Measurements from ENCODE around the gene NUP188.
"Not testable (repeated sequence)": the region's sequence is repeated elsewhere in the genome, so short reads cannot be mapped to it uniquely, and the experiment has no call there.

The NUP188 gene

GRCh38 chr9:129033216-129033615 lies 85.7 kb downstream of the NUP188 start:
- TF ChIP-seq ZNF677 (tag by site-specific recombination; IDR thresholded peaks at IDR 0.05): no peak
- TF ChIP-seq ZSCAN23 (tag by site-specific recombination; IDR thresholded peaks at IDR 0.05): no peak
- TF ChIP-seq ZNF394 (tag by site-specific recombination; IDR thresholded peaks at IDR 0.05; ENCODE audit: borderline replicate concordance): peak; percentile 53; the same call in 1 of the 2 replicates
- TF ChIP-seq HOXC10 (CRISPR knock-in tag; IDR thresholded peaks at IDR 0.05): no peak
- TF ChIP-seq TRIM28 (IDR thresholded peaks at IDR 0.05; ENCODE audit: borderline replicate concordance, low read length): no peak
- ChIA-PET CTCF (interaction anchor here (0.6 to 0.7 kb wide), 3 partner anchors 107 to 215 kb away, joined by 3 read pairs; no protein-coding TSS in a partner anchor), POLR2A (interaction anchor here (0.7 kb wide), 1 partner anchor 9 kb away, joined by 5 read pairs; no protein-coding TSS in a partner anchor)
- Histone ChIP-seq H3K27ac (ENCODE audit: extremely low read depth, low read depth, low read length) (no peak overlapping the region), H3K4me1 (ENCODE audit: control insufficient read depth, insufficient read depth, low read length) (no peaks in the 10 kb centered on the region), H3K9me3 (ENCODE audit: control insufficient read depth, insufficient read depth, low read depth, low read length) (no peaks in the 10 kb centered on the region), H3K36me3 (ENCODE audit: control insufficient read depth in 2 of 2, insufficient read depth in 1 of 2, low read length in 2 of 2) (no peaks in the 10 kb centered on the region), H3K4me3 (ENCODE audit: low read depth, low read length) (no peak overlapping the region)

GRCh38 chr9:129035838-129036237 lies 88.3 kb downstream of the NUP188 start:
- not testable (repeated sequence) for H3K4me1 ChIP-seq (ENCODE audit: control insufficient read depth, insufficient read depth, low read length); H3K36me3 ChIP-seq (ENCODE audit: control insufficient read depth in 2 of 2, insufficient read depth in 1 of 2, low read length in 2 of 2); H3K9me3 ChIP-seq (ENCODE audit: control insufficient read depth, insufficient read depth, low read depth, low read length)
- CTCF ChIA-PET: interaction anchor here (0.6 to 2.5 kb wide), 4 partner anchors 28 to 697 kb away, joined by 3 to 17 read pairs (median 4); no protein-coding TSS in a partner anchor
- POLR2A ChIA-PET: interaction anchor here (1.0 to 2.1 kb wide), 6 partner anchors 8 to 96 kb away, joined by 3 to 16 read pairs (median 6); partner anchors contain the start of genes DOLPP1 and SH3GLB2
- peak overlapping the region; percentile 14; the same call in 1 of the 2 replicates for H3K4me3 ChIP-seq (ENCODE audit: low read depth, low read length)
- peak overlapping the region; percentile 62 for H3K27ac ChIP-seq (ENCODE audit: extremely low read depth, low read depth, low read length)

- no peaks in the 10 kb centered on the region for H3K4me1 ChIP-seq (ENCODE audit: control insufficient read depth, insufficient read depth, low read length)
- H3K27ac ChIP-seq (ENCODE audit: extremely low read depth, low read depth, low read length): peak within 1 kb of the TSS; percentile 62
- ChIA-PET CTCF (interaction anchor here (0.6 to 2.5 kb wide), 3 partner anchors 29 to 697 kb away, joined by 3 to 17 read pairs (median 4); no protein-coding TSS in a partner anchor), POLR2A (interaction anchor here (1.0 to 2.1 kb wide), 6 partner anchors 8 to 95 kb away, joined by 3 to 16 read pairs (median 6); partner anchors contain the start of genes DOLPP1 and SH3GLB2)
- H3K9me3 ChIP-seq (ENCODE audit: control insufficient read depth, insufficient read depth, low read depth, low read length): no peaks in the 10 kb centered on the region
- peaks cover 0 to 7% of the 10 kb centered on the region in 2 experiments; a peak in 2 of 3 replicates for H3K36me3 ChIP-seq (ENCODE audit: control insufficient read depth in 2 of 2, insufficient read depth in 1 of 2, low read length in 2 of 2)
- peak within 1 kb of the TSS; percentile 77 for H3K4me3 ChIP-seq (ENCODE audit: low read depth, low read length)
- peak; percentile 95 for TF ChIP-seq ZNF501 (tag by site-specific recombination; IDR thresholded peaks at IDR 0.05)
- 0 out of 2 replicates have a peak, but pooled peaks have one; percentile 44 for TF ChIP-seq ZNF580 (tag by site-specific recombination; IDR thresholded peaks at IDR 0.05)
- TF ChIP-seq WT1 (tag by site-specific recombination; IDR thresholded peaks at IDR 0.05): peak; percentile 18; the same call in 1 of the 2 replicates
- no peak for TF ChIP-seq ZNF174 (tag by site-specific recombination; IDR thresholded peaks at IDR 0.05)
- TF ChIP-seq ZBTB17 (tag by site-specific recombination; IDR thresholded peaks at IDR 0.05): peak; percentile 93
- TF ChIP-seq KLF10 (tag by site-specific recombination; IDR thresholded peaks at IDR 0.05): peak; percentile 99
- peak; percentile 58; the same call in 1 of the 2 replicates for TF ChIP-seq ZFP37 (tag by site-specific recombination; IDR thresholded peaks at IDR 0.05)
- 0 out of 2 replicates have a peak, but pooled peaks have one; percentile 77 for TF ChIP-seq ZBTB7A (tag by site-specific recombination; IDR thresholded peaks at IDR 0.05; ENCODE audit: low read depth)
- peak; percentile 93 for TF ChIP-seq ZBTB48 (tag by site-specific recombination; IDR thresholded peaks at IDR 0.05)
- TF ChIP-seq KLF9 (tag by site-specific recombination; IDR thresholded peaks at IDR 0.05; ENCODE audit: low read depth): peak; percentile 92
- TF ChIP-seq ZNF311 (tag by site-specific recombination; IDR thresholded peaks at IDR 0.05; ENCODE audit: borderline replicate concordance): no peak
- no peak; the same call in 1 of the 2 replicates for TF ChIP-seq GLI4 (tag by site-specific recombination; IDR thresholded peaks at IDR 0.05)
- TF ChIP-seq ZNF660 (tag by site-specific recombination; IDR thresholded peaks at IDR 0.05): no peak; the same call in 1 of the 2 replicates
- TF ChIP-seq HIC1 (tag by site-specific recombination; IDR thresholded peaks at IDR 0.05): peak; percentile 89
- TF ChIP-seq ZNF837 (tag by site-specific recombination; IDR thresholded peaks at IDR 0.05): peak; percentile 24; the same call in 1 of the 2 replicates
- no peak for TF ChIP-seq ZNF426 (tag by site-specific recombination; IDR thresholded peaks at IDR 0.05)
- 0 out of 2 replicates have a peak, but pooled peaks have one; percentile 11 for TF ChIP-seq ZNF707 (tag by site-specific recombination; IDR thresholded peaks at IDR 0.05)
- TF ChIP-seq INSM2 (tag by site-specific recombination; IDR thresholded peaks at IDR 0.05): 0 out of 2 replicates have a peak, but pooled peaks have one; percentile 46
- TF ChIP-seq KLF8 (tag by site-specific recombination; IDR thresholded peaks at IDR 0.05): peak; percentile 88
- no peak for TF ChIP-seq ZNF433 (tag by site-specific recombination; IDR thresholded peaks at IDR 0.05; ENCODE audit: low read depth)
- peak; percentile 92; the same call in 1 of the 2 replicates for TF ChIP-seq ZNF391 (tag by site-specific recombination; IDR thresholded peaks at IDR 0.05; ENCODE audit: borderline replicate concordance, low read depth)
Observed at GRCh38 chr9:129036241-129036922, 88.9 kb downstream of the NUP188 start, which contains the start of gene MIGA2. MIGA2 (plus strand) TSS chr9:129036626; CDS start chr9:129040595, 3,969 bp downstream.

Data from HEK293 (cell line).